ENCODE data around the gene SYT15.

Gene SYT15

GRCh38 chr10:46545861-46546590 lies 32.9 kb upstream of the SYT15 start:
- peak; percentile 6 for DNase-seq

- no peak for DNase-seq
Measured at GRCh38 chr10:46546591-46547540, 32.1 kb upstream of the SYT15 start.

- peak; percentile 9 for DNase-seq
Measured at GRCh38 chr10:46547541-46548497, 31.1 kb upstream of the SYT15 start.

- no peak for DNase-seq
Measured at GRCh38 chr10:46548498-46549090, 30.3 kb upstream of the SYT15 start.

- no peak for DNase-seq
Measured at GRCh38 chr10:46549171-46550075, 29.5 kb upstream of the SYT15 start.

- DNase-seq = no peak
Measured at GRCh38 chr10:46550076-46550790, 28.7 kb upstream of the SYT15 start.

GRCh38 chr10:46550795-46551700 lies 27.9 kb upstream of the SYT15 start:
- DNase-seq = no peak

GRCh38 chr10:46551701-46552525 lies 27.0 kb upstream of the SYT15 start:
- no peak for DNase-seq

GRCh38 chr10:46552526-46553237 lies 26.2 kb upstream of the SYT15 start:
- DNase-seq = no peak

- DNase-seq = no peak
Measured at GRCh38 chr10:46553238-46554049, 25.5 kb upstream of the SYT15 start.

- no peak for DNase-seq
Measured at GRCh38 chr10:46554166-46554781, 24.7 kb upstream of the SYT15 start.

- no peak for DNase-seq
Measured at GRCh38 chr10:46555366-46555712, 23.6 kb upstream of the SYT15 start.

GRCh38 chr10:46555713-46556514 lies 23.0 kb upstream of the SYT15 start:
- DNase-seq = no peak

GRCh38 chr10:46556515-46557318 lies 22.2 kb upstream of the SYT15 start, which contains the start of gene GPRIN2:
Gene GPRIN2, minus strand, starts transcription at chr10:46556658. Its CDS starts 5,922 bp downstream, at chr10:46550736.
- no peak for DNase-seq

All from activated CD4-positive, alpha-beta T cell treated with anti-CD3 and anti-CD28 coated beads for 1 hour (primary cell).